Measurements from ENCODE around the gene NINJ1. TPM values are rescaled to one million over a fixed set of nuclear protein-coding genes. Genes with fewer than 3 reads are reported as not detected.

The NINJ1 gene
- total RNA-seq, 1 donor from 2014 or later: 46.6 TPM

- peaks cover 68% of the 10 kb centered on the region for H3K4me1 ChIP-seq
- peak overlapping the region; percentile 79 for H3K4me3 ChIP-seq
- DNase-seq (peak; percentile 100), ATAC-seq (peak; percentile 88 to 93)
- H3K27me3 ChIP-seq (ENCODE audit: low read depth): no peaks in the 10 kb centered on the region
- H3K36me3 ChIP-seq: no peaks in the 10 kb centered on the region
- H3K9me3 ChIP-seq: no peaks in the 10 kb centered on the region
- TF ChIP-seq CTCF (IDR thresholded peaks at IDR 0.05): no peak
- intact Hi-C loops (cut with DNase I): no loop called here
- H3K27ac ChIP-seq: peak overlapping the region; percentile 95
Observed at GRCh38 chr9:93095205-93096130, 38.6 kb downstream of the NINJ1 start.

- no peak for TF ChIP-seq CTCF (IDR thresholded peaks at IDR 0.05)
- peak; percentile 74 for DNase-seq
Observed at GRCh38 chr9:93094658-93095204, 39.3 kb downstream of the NINJ1 start.

GRCh38 chr9:93093877-93094657 lies 40.0 kb downstream of the NINJ1 start:
- H3K36me3 ChIP-seq: no peaks in the 10 kb centered on the region
- intact Hi-C loops (cut with DNase I): no loop called here
- ATAC-seq: no peak
- no peak for TF ChIP-seq CTCF (IDR thresholded peaks at IDR 0.05)
- DNase-seq: peak; percentile 52
- H3K27ac ChIP-seq: peak overlapping the region; percentile 95
- peaks cover 54% of the 10 kb centered on the region for H3K4me1 ChIP-seq
- H3K4me3 ChIP-seq: no peak overlapping the region
- no peaks in the 10 kb centered on the region for H3K9me3 ChIP-seq
- no peaks in the 10 kb centered on the region for H3K27me3 ChIP-seq (ENCODE audit: low read depth)

More at GRCh38 chr9:93094658-93095204, 39.3 kb downstream of the NINJ1 start:
- Histone ChIP-seq H3K27ac (peak overlapping the region; percentile 95), H3K9me3 (no peaks in the 10 kb centered on the region), H3K36me3 (no peaks in the 10 kb centered on the region), H3K27me3 (ENCODE audit: low read depth) (no peaks in the 10 kb centered on the region), H3K4me3 (peak overlapping the region; percentile 58), H3K4me1 (peaks cover 61% of the 10 kb centered on the region)
- ATAC-seq: no peak
- intact Hi-C loops (cut with DNase I): no loop called here

- Histone ChIP-seq H3K36me3 (no peaks in the 10 kb centered on the region), H3K4me3 (no peak overlapping the region), H3K4me1 (peaks cover 47% of the 10 kb centered on the region), H3K27me3 (ENCODE audit: low read depth) (no peaks in the 10 kb centered on the region), H3K27ac (peak overlapping the region; percentile 95), H3K9me3 (no peaks in the 10 kb centered on the region)
- ATAC-seq (no peak), DNase-seq (peak; percentile 44)
- TF ChIP-seq CTCF (IDR thresholded peaks at IDR 0.05): no peak
- intact Hi-C loops (cut with DNase I): no loop called here
Observed at GRCh38 chr9:93093127-93093876, 40.7 kb downstream of the NINJ1 start.
